Measurements from ENCODE around the gene PIK3R5.

PIK3R5 gene

GRCh38 chr17:8965394-8966168, at the start of gene PIK3R5:
TSS of gene PIK3R5 (minus strand) at chr17:8965707. CDS start at chr17:8911494, 54,213 bp downstream.
- peaks cover 80% of the 10 kb centered on the region for H3K27me3 Mint-ChIP-seq (ENCODE audit: low read depth, poor library complexity)
- TF ChIP-seq, protein P1, sequence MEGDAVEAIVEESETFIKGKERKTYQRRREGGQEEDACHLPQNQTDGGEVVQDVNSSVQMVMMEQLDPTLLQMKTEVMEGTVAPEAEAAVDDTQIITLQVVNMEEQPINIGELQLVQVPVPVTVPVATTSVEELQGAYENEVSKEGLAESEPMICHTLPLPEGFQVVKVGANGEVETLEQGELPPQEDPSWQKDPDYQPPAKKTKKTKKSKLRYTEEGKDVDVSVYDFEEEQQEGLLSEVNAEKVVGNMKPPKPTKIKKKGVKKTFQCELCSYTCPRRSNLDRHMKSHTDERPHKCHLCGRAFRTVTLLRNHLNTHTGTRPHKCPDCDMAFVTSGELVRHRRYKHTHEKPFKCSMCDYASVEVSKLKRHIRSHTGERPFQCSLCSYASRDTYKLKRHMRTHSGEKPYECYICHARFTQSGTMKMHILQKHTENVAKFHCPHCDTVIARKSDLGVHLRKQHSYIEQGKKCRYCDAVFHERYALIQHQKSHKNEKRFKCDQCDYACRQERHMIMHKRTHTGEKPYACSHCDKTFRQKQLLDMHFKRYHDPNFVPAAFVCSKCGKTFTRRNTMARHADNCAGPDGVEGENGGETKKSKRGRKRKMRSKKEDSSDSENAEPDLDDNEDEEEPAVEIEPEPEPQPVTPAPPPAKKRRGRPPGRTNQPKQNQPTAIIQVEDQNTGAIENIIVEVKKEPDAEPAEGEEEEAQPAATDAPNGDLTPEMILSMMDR (IDR thresholded peaks at IDR 0.05) = no peak

GRCh38 chr17:9011001-9011400, 45.5 kb upstream of the PIK3R5 start:
- Mint-ChIP-seq H3K27ac (no peak overlapping the region), H3K9me3 (peaks cover 18% of the 10 kb centered on the region), H3K4me3 (no peak overlapping the region), H3K27me3 (ENCODE audit: low read depth, poor library complexity) (peaks cover 50% of the 10 kb centered on the region), H3K36me3 (ENCODE audit: low read depth) (peaks cover 20% of the 10 kb centered on the region), H3K4me1 (peaks cover 24% of the 10 kb centered on the region)
- TF ChIP-seq, protein P1 (IDR thresholded peaks at IDR 0.05) = no peak
- DNase-seq = no peak

More at GRCh38 chr17:8965394-8966168, at the start of gene PIK3R5:
- Mint-ChIP-seq H3K4me3 (peak within 1 kb of the TSS; percentile 65), H3K27ac (no peak within 1 kb of the TSS), H3K9me3 (peaks cover 26% of the 10 kb centered on the region), H3K4me1 (peaks cover 19% of the 10 kb centered on the region), H3K36me3 (ENCODE audit: low read depth) (no peaks in the 10 kb centered on the region)
- peak; percentile 73 for DNase-seq

GRCh38 chr17:9009737-9010136, 44.2 kb upstream of the PIK3R5 start:
- Mint-ChIP-seq H3K4me3 (no peak overlapping the region), H3K36me3 (ENCODE audit: low read depth) (peaks cover 20% of the 10 kb centered on the region), H3K9me3 (peaks cover 18% of the 10 kb centered on the region), H3K27ac (no peak overlapping the region), H3K27me3 (ENCODE audit: low read depth, poor library complexity) (peaks cover 58% of the 10 kb centered on the region), H3K4me1 (peaks cover 37% of the 10 kb centered on the region)
- DNase-seq = no peak
- TF ChIP-seq, protein P1 (IDR thresholded peaks at IDR 0.05) = no peak

GRCh38 chr17:9009096-9009495, 43.6 kb upstream of the PIK3R5 start:
- Mint-ChIP-seq H3K4me3 (no peak overlapping the region), H3K9me3 (peaks cover 18% of the 10 kb centered on the region), H3K36me3 (ENCODE audit: low read depth) (peaks cover 20% of the 10 kb centered on the region), H3K27ac (no peak overlapping the region), H3K27me3 (ENCODE audit: low read depth, poor library complexity) (peaks cover 63% of the 10 kb centered on the region), H3K4me1 (peaks cover 39% of the 10 kb centered on the region)
- DNase-seq = no peak
- TF ChIP-seq, protein P1 (IDR thresholded peaks at IDR 0.05) = no peak

GRCh38 chr17:9007052-9007714, 41.7 kb upstream of the PIK3R5 start:
- H3K9me3 Mint-ChIP-seq = peaks cover 13% of the 10 kb centered on the region
- peaks cover 68% of the 10 kb centered on the region for H3K27me3 Mint-ChIP-seq (ENCODE audit: low read depth, poor library complexity)
- TF ChIP-seq, protein P1 (IDR thresholded peaks at IDR 0.05) = no peak
- no peak overlapping the region for H3K4me3 Mint-ChIP-seq
- peaks cover 45% of the 10 kb centered on the region for H3K4me1 Mint-ChIP-seq
- H3K36me3 Mint-ChIP-seq (ENCODE audit: low read depth) = peaks cover 10% of the 10 kb centered on the region
- H3K27ac Mint-ChIP-seq = no peak overlapping the region
- no peak for DNase-seq

All from nephron progenitor cell (in vitro differentiated cells).